Prostate gland (tissue), 2 donors: ENCODE results near the gene PIK3C2G. TPM values are rescaled to one million over a fixed set of nuclear protein-coding genes. Genes with fewer than 3 reads are reported as not detected.

Experiments used
- DNase-seq: peaks from one replicate; pipeline ENCODE4 v3.0.0-alpha.2; 2019; ENCODE audit warnings: low spot score
- H3K27ac ChIP-seq, 2 donors: fragments of 200-600 bp; sonication (generic); 2 replicates each; pipeline ENCODE4 v1.5.1; 2017 to 2019
- H3K27me3 ChIP-seq: fragments of 200-600 bp; sonication (generic); replicated peaks from 2 replicates; pipeline ENCODE4 v1.5.1; 2019; ENCODE audit not compliant: insufficient read depth
- H3K36me3 ChIP-seq, 2 donors: fragments of 200-600 bp; sonication (generic); 1 replicate in 1 of 2; 2 replicates in 1 of 2; pipeline versions ENCODE4 v1.5.1 to v1.8.1; 2017 to 2019
- H3K4me1 ChIP-seq: fragments of 200-600 bp; sonication (generic); replicated peaks from 2 replicates; pipeline ENCODE4 v1.5.1; 2019
- H3K4me3 ChIP-seq, 2 donors: fragments of 200-600 bp; sonication (generic); 2 replicates each; pipeline ENCODE4 v1.5.1; 2017 to 2019
- H3K9me3 ChIP-seq: fragments of 200-600 bp; sonication (generic); 2 replicates; pipeline ENCODE4 v1.5.1; 2017
- CTCF ChIP-seq, 4 experiments: fragments of 200-600 bp in 2 of 4; fragments of 450-650 bp in 2 of 4; sonication (generic) in 2 of 4; IDR thresholded peaks; 1 replicate in 3 of 4; 2 replicates in 1 of 4; pipeline ENCODE4 v1.5.1; 2016 to 2019; ENCODE audit warnings: antibody characterized with exemption in 4 of 4, mild to moderate bottlenecking in 2 of 4, moderate library complexity in 2 of 4
- POLR2A ChIP-seq: fragments of 450-650 bp; IDR thresholded peaks from one replicate; pipeline ENCODE4 v1.6.1; 2016; ENCODE audit warnings: antibody characterized with exemption, mild to moderate bottlenecking
- POLR2AphosphoS5 ChIP-seq: sonication (generic); formaldehyde crosslinking; IDR thresholded peaks from one replicate; pipeline ENCODE4 v1.6.1; 2017; ENCODE audit warnings: antibody characterized with exemption
- WGBS: methylation state at CpG from one replicate; pipeline ENCODE4 v1.1.5; 2018; 5-methylcytosine and 5-hydroxymethylcytosine counted together
- intact Hi-C: fragments of 100-400 bp; cut with DNase I; formaldehyde crosslinking; loops from one replicate; pipeline ENCODE4 v1.14.2; 2022
- total RNA-seq, 2 donors: library from RNA; depleted of rRNA; stranded (reverse); fragments of >200 nt; gene quantifications; one replicate each; pipeline ENCODE4 v1.1.0, GENCODE V29; 2016

PIK3C2G gene, protein sequence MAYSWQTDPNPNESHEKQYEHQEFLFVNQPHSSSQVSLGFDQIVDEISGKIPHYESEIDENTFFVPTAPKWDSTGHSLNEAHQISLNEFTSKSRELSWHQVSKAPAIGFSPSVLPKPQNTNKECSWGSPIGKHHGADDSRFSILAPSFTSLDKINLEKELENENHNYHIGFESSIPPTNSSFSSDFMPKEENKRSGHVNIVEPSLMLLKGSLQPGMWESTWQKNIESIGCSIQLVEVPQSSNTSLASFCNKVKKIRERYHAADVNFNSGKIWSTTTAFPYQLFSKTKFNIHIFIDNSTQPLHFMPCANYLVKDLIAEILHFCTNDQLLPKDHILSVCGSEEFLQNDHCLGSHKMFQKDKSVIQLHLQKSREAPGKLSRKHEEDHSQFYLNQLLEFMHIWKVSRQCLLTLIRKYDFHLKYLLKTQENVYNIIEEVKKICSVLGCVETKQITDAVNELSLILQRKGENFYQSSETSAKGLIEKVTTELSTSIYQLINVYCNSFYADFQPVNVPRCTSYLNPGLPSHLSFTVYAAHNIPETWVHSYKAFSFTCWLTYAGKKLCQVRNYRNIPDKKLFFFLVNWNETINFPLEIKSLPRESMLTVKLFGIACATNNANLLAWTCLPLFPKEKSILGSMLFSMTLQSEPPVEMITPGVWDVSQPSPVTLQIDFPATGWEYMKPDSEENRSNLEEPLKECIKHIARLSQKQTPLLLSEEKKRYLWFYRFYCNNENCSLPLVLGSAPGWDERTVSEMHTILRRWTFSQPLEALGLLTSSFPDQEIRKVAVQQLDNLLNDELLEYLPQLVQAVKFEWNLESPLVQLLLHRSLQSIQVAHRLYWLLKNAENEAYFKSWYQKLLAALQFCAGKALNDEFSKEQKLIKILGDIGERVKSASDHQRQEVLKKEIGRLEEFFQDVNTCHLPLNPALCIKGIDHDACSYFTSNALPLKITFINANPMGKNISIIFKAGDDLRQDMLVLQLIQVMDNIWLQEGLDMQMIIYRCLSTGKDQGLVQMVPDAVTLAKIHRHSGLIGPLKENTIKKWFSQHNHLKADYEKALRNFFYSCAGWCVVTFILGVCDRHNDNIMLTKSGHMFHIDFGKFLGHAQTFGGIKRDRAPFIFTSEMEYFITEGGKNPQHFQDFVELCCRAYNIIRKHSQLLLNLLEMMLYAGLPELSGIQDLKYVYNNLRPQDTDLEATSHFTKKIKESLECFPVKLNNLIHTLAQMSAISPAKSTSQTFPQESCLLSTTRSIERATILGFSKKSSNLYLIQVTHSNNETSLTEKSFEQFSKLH (N-terminal part only)
- total RNA-seq: 1 to 10 TPM; 1.4 to 2.1 TPM

GRCh38 chr12:18261273-18261672, at the start of gene PIK3C2G:
PIK3C2G (plus strand) TSS chr12:18261518; CDS start chr12:18282082, 20,564 bp downstream.
- no peaks in the 10 kb centered on the region for H3K4me1 ChIP-seq
- DNase-seq: peak; percentile 42
- intact Hi-C loops: no loop called here
- H3K27me3 ChIP-seq: no peaks in the 10 kb centered on the region
- TF ChIP-seq CTCF (IDR thresholded peaks at IDR 0.05) (no peak), POLR2AphosphoS5 (peak; percentile 37)
- peak within 1 kb of the TSS; percentile 16 to 30 for H3K27ac ChIP-seq
- H3K9me3 ChIP-seq: no peaks in the 10 kb centered on the region
- WGBS: 50% methylated on average over 7 of the region's 7 CpGs
- no peaks in the 10 kb centered on the region for H3K36me3 ChIP-seq
- H3K4me3 ChIP-seq: no peak within 1 kb of the TSS

GRCh38 chr12:18217966-18218365, 43.4 kb upstream of the PIK3C2G start:
- 98% methylated on average over 1 of the region's 1 CpG for WGBS

GRCh38 chr12:18221726-18222125, 39.6 kb upstream of the PIK3C2G start:
- H3K27me3 ChIP-seq: no peaks in the 10 kb centered on the region
- no peak overlapping the region for H3K27ac ChIP-seq
- 88% methylated on average over 4 of the region's 4 CpGs for WGBS
- no peak for DNase-seq
- no peak overlapping the region for H3K4me3 ChIP-seq
- intact Hi-C loops: no loop called here
- no peaks in the 10 kb centered on the region for H3K9me3 ChIP-seq
- TF ChIP-seq POLR2AphosphoS5 (no peak), CTCF (IDR thresholded peaks at IDR 0.05) (no peak), POLR2A (no peak)
- H3K4me1 ChIP-seq: no peaks in the 10 kb centered on the region
- no peaks in the 10 kb centered on the region for H3K36me3 ChIP-seq

More at GRCh38 chr12:18217966-18218365, 43.4 kb upstream of the PIK3C2G start:
- H3K4me3 ChIP-seq: no peak overlapping the region
- no peak overlapping the region for H3K27ac ChIP-seq
- no peaks in the 10 kb centered on the region for H3K36me3 ChIP-seq
- no peaks in the 10 kb centered on the region for H3K9me3 ChIP-seq
- DNase-seq: no peak
- no peaks in the 10 kb centered on the region for H3K4me1 ChIP-seq
- intact Hi-C loops: no loop called here
- H3K27me3 ChIP-seq: no peaks in the 10 kb centered on the region
- TF ChIP-seq CTCF (IDR thresholded peaks at IDR 0.05): no peak
- TF ChIP-seq POLR2AphosphoS5: no peak
- no peak for TF ChIP-seq POLR2A

- intact Hi-C loops: no loop called here
- DNase-seq: no peak
- no peaks in the 10 kb centered on the region for H3K36me3 ChIP-seq
- H3K27ac ChIP-seq: no peak overlapping the region
- no peaks in the 10 kb centered on the region for H3K9me3 ChIP-seq
- TF ChIP-seq CTCF (IDR thresholded peaks at IDR 0.05) (no peak), POLR2AphosphoS5 (no peak), POLR2A (no peak)
- H3K4me3 ChIP-seq: no peak overlapping the region
- H3K27me3 ChIP-seq: no peaks in the 10 kb centered on the region
- no peaks in the 10 kb centered on the region for H3K4me1 ChIP-seq
- 98% methylated on average over 1 of the region's 1 CpG for WGBS
Measured at GRCh38 chr12:18222699-18223098, 38.6 kb upstream of the PIK3C2G start.
